BLaER1 treated with 17β-estradiol and CSF1 and Interleukin-3, amounts not matched to agents 10 nM and 100 nM (cell line): ENCODE data around the gene PET100.
A peak's percentile ranks its signal among the peaks of the same experiment; 100 is the strongest.

Experiments used
- H3K27ac ChIP-seq, 11 experiments: shearing (Covaris generic); formaldehyde crosslinking; 2 replicates each; pipeline ENCODE4 v1.8.1; 2022
- H3K27me3 ChIP-seq, 11 experiments: shearing (Covaris generic); formaldehyde crosslinking; 2 replicates each; pipeline ENCODE4 v1.8.1; 2022
- H3K36me3 ChIP-seq, 11 experiments: shearing (Covaris generic); formaldehyde crosslinking; 2 replicates each; pipeline ENCODE4 v1.8.1; 2022
- H3K4me1 ChIP-seq, 10 experiments: shearing (Covaris generic); formaldehyde crosslinking; 2 replicates each; pipeline ENCODE4 v1.8.1; 2022
- H3K4me2 ChIP-seq, 11 experiments: shearing (Covaris generic); formaldehyde crosslinking; 2 replicates each; pipeline ENCODE4 v1.8.1; 2022
- H3K4me3 ChIP-seq, 10 experiments: shearing (Covaris generic); formaldehyde crosslinking; 2 replicates each; pipeline ENCODE4 v1.8.1; 2022
- H3K9ac ChIP-seq, 11 experiments: shearing (Covaris generic); formaldehyde crosslinking; 2 replicates each; pipeline ENCODE4 v1.8.1; 2022
- H3K9me3 ChIP-seq, 11 experiments: shearing (Covaris generic); formaldehyde crosslinking; replicated peaks in 1 of 11; 2 replicates each; pipeline ENCODE4 v1.8.1; 2022
- H4K20me1 ChIP-seq, 11 experiments: shearing (Covaris generic); formaldehyde crosslinking; 2 replicates each; pipeline ENCODE4 v1.8.1; 2022
- Cebpa-rat ChIP-seq, 11 experiments: shearing (Covaris generic); IDR thresholded peaks; 2 replicates each; pipeline ENCODE4 v1.8.1; 2022

Gene PET100

GRCh38 chr19:7629347-7630054, at the start of gene PET100, which contains the start of gene XAB2:
PET100 (plus strand) TSS chr19:7629793; CDS start chr19:7629834, 41 bp downstream.
XAB2 (minus strand) TSS chr19:7629545; CDS start chr19:7629527, 18 bp downstream.
- H3K9ac ChIP-seq: peak within 1 kb of the TSS; percentile 86 to 97 (median 94)
- no peak for TF ChIP-seq Cebpa-rat (IDR thresholded peaks at IDR 0.05)
- peak within 1 kb of the TSS; percentile 79 to 100 (median 92) for H3K4me3 ChIP-seq
- no peaks in the 10 kb centered on the region for H3K9me3 ChIP-seq
- peak within 1 kb of the TSS; percentile 84 to 96 (median 90) for H3K27ac ChIP-seq
- H3K4me2 ChIP-seq: peak within 1 kb of the TSS; percentile 91 to 100 (median 99)
- no peaks in the 10 kb centered on the region for H3K27me3 ChIP-seq
- peaks cover 40 to 56% (median 43%) of the 10 kb centered on the region in 11 experiments for H3K36me3 ChIP-seq
- peaks cover 21 to 44% (median 31%) of the 10 kb centered on the region in 10 experiments for H3K4me1 ChIP-seq
- peaks cover 0 to 60% (median 29%) of the 10 kb centered on the region in 11 experiments; a peak in 17 of 22 replicates for H4K20me1 ChIP-seq

- Histone ChIP-seq H3K4me3 (no peak overlapping the region), H3K4me2 (no peak overlapping the region), H3K9ac (no peak overlapping the region), H3K4me1 (peaks cover 0 to 9% (median 0%) of the 10 kb centered on the region in 10 experiments; a peak in 3 of 20 replicates), H3K9me3 (no peaks in the 10 kb centered on the region), H3K36me3 (no peaks in the 10 kb centered on the region), H4K20me1 (no peaks in the 10 kb centered on the region), H3K27me3 (no peaks in the 10 kb centered on the region), H3K27ac (no peak overlapping the region)
- TF ChIP-seq Cebpa-rat (IDR thresholded peaks at IDR 0.05): no peak
Measured at GRCh38 chr19:7582446-7582845, 47.1 kb upstream of the PET100 start.

- no peak overlapping the region for H3K27ac ChIP-seq
- H3K36me3 ChIP-seq: no peaks in the 10 kb centered on the region
- peaks cover 3 to 12% (median 9%) of the 10 kb centered on the region in 11 experiments; a peak in 19 of 22 replicates for H3K27me3 ChIP-seq
- H3K9ac ChIP-seq: no peak overlapping the region
- TF ChIP-seq Cebpa-rat (IDR thresholded peaks at IDR 0.05): no peak
- no peaks in the 10 kb centered on the region; a peak in 1 of 22 replicates for H4K20me1 ChIP-seq
- H3K4me3 ChIP-seq: no peak overlapping the region
- no peak overlapping the region for H3K4me2 ChIP-seq
- H3K4me1 ChIP-seq: peaks cover 0 to 8% (median 0%) of the 10 kb centered on the region in 10 experiments; a peak in 3 of 20 replicates
- no peaks in the 10 kb centered on the region for H3K9me3 ChIP-seq
Measured at GRCh38 chr19:7589822-7590221, 39.8 kb upstream of the PET100 start.

GRCh38 chr19:7590256-7590655, 39.3 kb upstream of the PET100 start:
- no peak overlapping the region for H3K27ac ChIP-seq
- TF ChIP-seq Cebpa-rat (IDR thresholded peaks at IDR 0.05): no peak
- peaks cover 8 to 17% (median 14%) of the 10 kb centered on the region in 11 experiments; a peak in 21 of 22 replicates for H3K27me3 ChIP-seq
- H3K4me2 ChIP-seq: no peak overlapping the region
- H3K36me3 ChIP-seq: no peaks in the 10 kb centered on the region
- no peaks in the 10 kb centered on the region; a peak in 1 of 22 replicates for H4K20me1 ChIP-seq
- no peak overlapping the region for H3K9ac ChIP-seq
- H3K4me1 ChIP-seq: peaks cover 0 to 4% (median 0%) of the 10 kb centered on the region in 10 experiments; a peak in 3 of 20 replicates
- no peak overlapping the region for H3K4me3 ChIP-seq
- H3K9me3 ChIP-seq: no peaks in the 10 kb centered on the region

GRCh38 chr19:7595466-7596133, 34.0 kb upstream of the PET100 start, which contains the start of gene CAMSAP3:
CAMSAP3 (plus strand) TSS chr19:7595863; CDS start chr19:7596003, 140 bp downstream.
- Histone ChIP-seq H4K20me1 (peaks cover 0 to 21% (median 5%) of the 10 kb centered on the region in 11 experiments; a peak in 11 of 22 replicates), H3K27me3 (peaks cover 44 to 54% (median 50%) of the 10 kb centered on the region in 11 experiments), H3K27ac (no peak within 1 kb of the TSS), H3K4me3 (peak within 1 kb of the TSS; percentile 63 to 76 (median 68)), H3K9me3 (no peaks in the 10 kb centered on the region), H3K4me1 (peaks cover 0 to 11% (median 6%) of the 10 kb centered on the region in 10 experiments; a peak in 12 of 20 replicates), H3K9ac (peak within 1 kb of the TSS in 10 of 11 experiments; percentile 48 to 74 (median 66); a peak in 18 of 22 replicates), H3K36me3 (no peaks in the 10 kb centered on the region), H3K4me2 (peak within 1 kb of the TSS; percentile 82 to 95 (median 88))
- TF ChIP-seq Cebpa-rat (IDR thresholded peaks at IDR 0.05): no peak

- Histone ChIP-seq H3K27me3 (peaks cover 44 to 54% (median 50%) of the 10 kb centered on the region in 11 experiments), H3K36me3 (no peaks in the 10 kb centered on the region), H3K4me3 (peak overlapping the region; percentile 63 to 76 (median 68); a peak in 19 of 20 replicates), H3K4me1 (peaks cover 0 to 11% (median 6%) of the 10 kb centered on the region in 10 experiments; a peak in 12 of 20 replicates), H4K20me1 (peaks cover 0 to 21% (median 5%) of the 10 kb centered on the region in 11 experiments; a peak in 11 of 22 replicates), H3K9me3 (no peaks in the 10 kb centered on the region), H3K27ac (no peak overlapping the region), H3K9ac (peak overlapping the region in 4 of 11 experiments; percentile 8 to 57 (median 40); a peak in 4 of 22 replicates), H3K4me2 (peak overlapping the region; percentile 61 to 95 (median 84))
- TF ChIP-seq Cebpa-rat (IDR thresholded peaks at IDR 0.05): no peak
Measured at GRCh38 chr19:7596211-7596937, 33.2 kb upstream of the PET100 start.

GRCh38 chr19:7597689-7598088, 31.9 kb upstream of the PET100 start:
- Histone ChIP-seq H3K36me3 (no peaks in the 10 kb centered on the region), H3K27me3 (peaks cover 44 to 64% (median 52%) of the 10 kb centered on the region in 11 experiments), H3K4me1 (peaks cover 0 to 11% (median 6%) of the 10 kb centered on the region in 10 experiments; a peak in 12 of 20 replicates), H3K4me3 (no peak overlapping the region), H3K9ac (no peak overlapping the region), H3K4me2 (no peak overlapping the region), H4K20me1 (peaks cover 0 to 21% (median 5%) of the 10 kb centered on the region in 11 experiments; a peak in 11 of 22 replicates), H3K27ac (no peak overlapping the region), H3K9me3 (no peaks in the 10 kb centered on the region)
- TF ChIP-seq Cebpa-rat (IDR thresholded peaks at IDR 0.05): no peak

GRCh38 chr19:7598180-7598579, 31.4 kb upstream of the PET100 start:
- peaks cover 0 to 11% (median 6%) of the 10 kb centered on the region in 10 experiments; a peak in 12 of 20 replicates for H3K4me1 ChIP-seq
- peaks cover 0 to 21% (median 5%) of the 10 kb centered on the region in 11 experiments; a peak in 11 of 22 replicates for H4K20me1 ChIP-seq
- no peak overlapping the region for H3K27ac ChIP-seq
- H3K27me3 ChIP-seq: peaks cover 44 to 68% (median 53%) of the 10 kb centered on the region in 11 experiments
- no peak overlapping the region for H3K9ac ChIP-seq
- H3K9me3 ChIP-seq: no peaks in the 10 kb centered on the region
- no peak overlapping the region for H3K4me2 ChIP-seq
- H3K4me3 ChIP-seq: no peak overlapping the region
- no peak for TF ChIP-seq Cebpa-rat (IDR thresholded peaks at IDR 0.05)
- no peaks in the 10 kb centered on the region for H3K36me3 ChIP-seq
